ENCODE measurements around the gene ADAP2. TPM values are rescaled to one million over a fixed set of nuclear protein-coding genes. Genes with fewer than 3 reads are reported as not detected.

Gene ADAP2, protein sequence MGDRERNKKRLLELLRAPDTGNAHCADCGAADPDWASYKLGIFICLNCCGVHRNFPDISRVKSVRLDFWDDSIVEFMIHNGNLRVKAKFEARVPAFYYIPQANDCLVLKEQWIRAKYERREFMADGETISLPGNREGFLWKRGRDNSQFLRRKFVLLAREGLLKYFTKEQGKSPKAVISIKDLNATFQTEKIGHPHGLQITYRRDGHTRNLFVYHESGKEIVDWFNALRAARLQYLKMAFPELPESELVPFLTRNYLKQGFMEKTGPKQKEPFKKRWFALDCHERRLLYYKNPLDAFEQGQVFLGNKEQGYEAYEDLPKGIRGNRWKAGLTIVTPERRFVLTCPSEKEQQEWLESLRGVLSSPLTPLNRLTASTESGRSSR
- 0.13 and 0.16 TPM in 2 replicates for total RNA-seq

DNA sequence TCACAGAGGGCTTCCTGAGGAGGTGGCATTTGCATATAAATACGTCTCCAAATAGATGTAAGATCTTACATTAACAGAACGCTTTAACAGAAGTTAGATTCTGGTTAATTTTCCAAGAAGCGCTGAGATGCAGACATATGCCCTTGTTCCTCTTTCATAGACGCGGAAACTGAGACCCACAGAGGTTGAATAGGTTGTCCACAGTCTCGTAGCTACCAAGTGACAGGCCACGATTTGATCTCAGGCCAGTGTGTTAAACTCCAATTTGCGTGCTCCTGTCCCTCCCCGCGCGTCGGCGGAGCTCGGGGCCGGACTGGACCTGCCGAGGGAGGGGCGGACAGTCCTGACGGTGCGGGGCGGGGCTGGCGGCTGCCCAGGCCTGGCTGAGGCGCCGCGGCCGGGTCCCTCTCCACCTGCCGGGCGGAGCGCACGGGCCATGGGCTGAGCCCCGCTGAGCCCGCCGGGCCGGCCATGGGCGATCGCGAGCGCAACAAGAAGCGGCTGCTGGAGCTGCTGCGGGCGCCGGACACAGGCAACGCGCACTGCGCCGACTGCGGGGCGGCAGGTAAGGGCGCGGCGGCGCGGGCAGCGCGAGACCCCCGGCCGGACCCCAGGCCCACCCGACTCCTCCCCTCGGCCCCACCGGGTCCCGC is at the start of gene ADAP2:
ADAP2 (plus strand) TSS at position 402 of the 653 bp plus-strand sequence; CDS start at position 472, 70 bp downstream.

DNA sequence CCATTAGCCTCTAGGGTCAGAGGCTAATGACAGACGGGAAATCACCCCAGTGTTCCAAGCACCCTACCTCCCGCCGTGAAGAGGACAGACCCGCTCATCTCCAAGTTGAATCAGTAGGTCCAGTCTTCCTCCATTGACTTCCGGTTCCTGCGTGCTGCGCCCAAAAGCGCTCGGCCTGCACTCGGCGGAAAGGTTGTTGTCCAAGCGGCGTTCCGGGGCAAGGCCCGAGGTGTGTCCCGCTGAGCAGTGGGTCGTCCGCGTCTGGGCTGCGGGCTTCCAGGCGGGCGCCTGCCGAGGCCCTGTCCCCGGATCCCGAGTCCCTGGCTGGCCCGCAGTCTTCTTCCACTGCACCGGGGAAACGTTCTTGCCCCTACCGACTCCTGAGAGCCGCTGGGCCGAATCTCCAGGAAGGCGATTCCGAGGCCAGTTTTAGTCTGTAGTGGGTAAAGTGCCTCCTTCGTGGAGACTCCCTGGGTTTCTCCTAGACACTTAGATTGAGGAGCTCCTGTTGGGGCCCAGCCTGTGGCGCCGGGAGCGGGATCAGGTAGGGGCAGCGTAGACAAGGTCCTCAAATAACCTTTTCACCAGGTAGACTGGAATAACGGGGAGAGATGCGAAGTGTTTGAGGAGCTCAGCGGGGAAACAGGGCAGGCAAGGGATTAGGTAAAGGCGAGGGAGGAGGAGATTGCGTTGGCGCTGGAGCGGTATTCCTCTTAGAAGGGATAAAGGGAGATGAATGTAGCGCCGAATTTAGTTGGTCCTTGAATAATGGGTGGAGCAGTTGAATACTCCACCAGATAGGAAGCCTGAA is 15.4 kb upstream of the ADAP2 start, which contains the start of gene TEFM:
TEFM (minus strand) TSS at position 138 of the 811 bp plus-strand sequence; CDS start at position 98, 40 bp downstream.

DNA sequence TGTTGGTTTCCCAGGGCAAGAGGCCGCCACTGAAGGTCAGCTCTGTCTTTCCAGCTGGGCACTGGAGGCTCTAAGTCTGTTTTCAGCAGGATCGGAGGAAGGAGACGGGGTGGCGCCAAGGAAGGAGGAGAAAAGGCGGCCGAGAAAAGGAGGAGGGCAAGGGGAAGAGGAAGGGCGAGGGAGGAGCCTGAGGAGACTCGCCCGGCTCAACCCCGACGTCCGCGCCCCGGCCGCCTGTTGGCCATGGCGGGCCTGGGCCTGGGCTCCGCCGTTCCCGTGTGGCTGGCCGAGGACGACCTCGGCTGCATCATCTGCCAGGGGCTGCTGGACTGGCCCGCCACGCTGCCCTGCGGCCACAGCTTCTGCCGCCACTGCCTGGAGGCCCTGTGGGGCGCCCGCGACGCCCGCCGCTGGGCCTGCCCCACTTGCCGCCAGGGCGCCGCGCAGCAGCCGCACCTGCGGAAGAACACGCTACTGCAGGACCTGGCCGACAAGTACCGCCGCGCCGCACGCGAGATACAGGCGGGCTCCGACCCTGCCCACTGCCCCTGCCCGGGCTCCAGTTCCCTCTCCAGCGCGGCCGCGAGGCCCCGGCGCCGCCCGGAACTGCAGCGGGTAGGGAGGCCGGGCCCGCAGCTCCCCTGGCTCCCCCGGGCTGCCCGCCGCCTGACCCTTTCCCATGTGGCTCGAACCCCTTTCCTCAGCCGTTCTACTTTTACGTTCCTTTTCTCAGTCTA is 49.3 kb downstream of the ADAP2 start, which contains the start of gene RNF135:
RNF135 (plus strand) TSS at position 209 of the 737 bp plus-strand sequence; CDS start at position 244, 35 bp downstream.

Other genes starting within 250 kb of the ADAP2 start
- gene CRLF3, start 97.3 kb upstream of the ADAP2 start, total RNA-seq = 20.7 and 24.5 TPM in 2 replicates
- gene ATAD5, start 90.0 kb upstream of the ADAP2 start, total RNA-seq = 2.3 and 3.4 TPM in 2 replicates
- 6.2 and 10.2 TPM in 2 replicates for gene TEFM, start 15.7 kb upstream of the ADAP2 start, total RNA-seq
- gene RNF135, start 49.1 kb downstream of the ADAP2 start, total RNA-seq = 2.7 and 5.5 TPM in 2 replicates
- 14.6 and 46.6 TPM in 2 replicates for gene NF1, start 173.0 kb downstream of the ADAP2 start, total RNA-seq